Upper lobe of left lung (tissue), 4 donors: ENCODE results near the gene IDUA.

Experiments
- CTCF ChIP-seq, 6 experiments: fragments of 450-650 bp in 4 of 6; fragments of 200-600 bp in 2 of 6; sonication (generic) in 2 of 6; IDR thresholded peaks; one replicate each; pipeline ENCODE4 v1.5.1; 2016 to 2019; ENCODE audit warnings: antibody characterized with exemption in 6 of 6
- POLR2AphosphoS5 ChIP-seq, 2 donors: sonication (generic); formaldehyde crosslinking; IDR thresholded peaks; one replicate each; pipeline ENCODE4 v1.5.1; 2017; ENCODE audit warnings: antibody characterized with exemption in 2 of 2

GRCh38 chr4:1001561-1002130 is 14.8 kb downstream of the IDUA start:
- no peak for TF ChIP-seq POLR2AphosphoS5 (IDR thresholded peaks at IDR 0.05)
- no peak for TF ChIP-seq CTCF (IDR thresholded peaks at IDR 0.05)
